HG03575 (cell line): ENCODE measurements around the gene SYDE2.
"Not testable (repeated sequence)": the region's sequence is repeated elsewhere in the genome, so short reads cannot be mapped to it uniquely, and the experiment has no call there.

ENCODE experiments used
- ATAC-seq: cut with Tn5 transposase; IDR thresholded peaks from one replicate; pipeline ENCODE4 v1.9.1; 2021; ENCODE audit not compliant: unreplicated experiment, insufficient number of reproducible peaks, low FRiP score; ENCODE audit errors: extremely low read depth

The SYDE2 gene, protein sequence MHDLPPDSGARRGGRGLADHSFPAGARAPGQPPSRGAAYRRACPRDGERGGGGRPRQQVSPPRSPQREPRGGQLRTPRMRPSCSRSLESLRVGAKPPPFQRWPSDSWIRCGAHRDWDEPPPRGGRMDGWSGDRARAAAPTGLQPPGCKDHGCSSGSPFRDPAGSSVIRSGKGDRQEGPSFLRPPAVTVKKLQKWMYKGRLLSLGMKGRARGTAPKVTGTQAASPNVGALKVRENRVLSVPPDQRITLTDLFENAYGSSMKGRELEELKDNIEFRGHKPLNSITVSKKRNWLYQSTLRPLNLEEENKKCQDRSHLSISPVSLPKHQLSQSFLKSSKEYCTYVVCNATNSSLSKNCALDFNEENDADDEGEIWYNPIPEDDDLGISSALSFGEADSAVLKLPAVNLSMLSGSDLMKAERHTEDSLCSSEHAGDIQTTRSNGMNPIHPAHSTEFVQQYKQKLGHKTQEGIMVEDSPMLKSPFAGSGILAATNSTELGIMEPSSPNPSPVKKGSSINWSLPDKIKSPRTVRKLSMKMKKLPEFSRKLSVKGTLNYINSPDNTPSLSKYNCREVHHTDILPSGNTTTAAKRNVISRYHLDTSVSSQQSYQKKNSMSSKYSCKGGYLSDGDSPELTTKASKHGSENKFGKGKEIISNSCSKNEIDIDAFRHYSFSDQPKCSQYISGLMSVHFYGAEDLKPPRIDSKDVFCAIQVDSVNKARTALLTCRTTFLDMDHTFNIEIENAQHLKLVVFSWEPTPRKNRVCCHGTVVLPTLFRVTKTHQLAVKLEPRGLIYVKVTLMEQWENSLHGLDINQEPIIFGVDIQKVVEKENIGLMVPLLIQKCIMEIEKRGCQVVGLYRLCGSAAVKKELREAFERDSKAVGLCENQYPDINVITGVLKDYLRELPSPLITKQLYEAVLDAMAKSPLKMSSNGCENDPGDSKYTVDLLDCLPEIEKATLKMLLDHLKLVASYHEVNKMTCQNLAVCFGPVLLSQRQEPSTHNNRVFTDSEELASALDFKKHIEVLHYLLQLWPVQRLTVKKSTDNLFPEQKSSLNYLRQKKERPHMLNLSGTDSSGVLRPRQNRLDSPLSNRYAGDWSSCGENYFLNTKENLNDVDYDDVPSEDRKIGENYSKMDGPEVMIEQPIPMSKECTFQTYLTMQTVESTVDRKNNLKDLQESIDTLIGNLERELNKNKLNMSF

DNA sequence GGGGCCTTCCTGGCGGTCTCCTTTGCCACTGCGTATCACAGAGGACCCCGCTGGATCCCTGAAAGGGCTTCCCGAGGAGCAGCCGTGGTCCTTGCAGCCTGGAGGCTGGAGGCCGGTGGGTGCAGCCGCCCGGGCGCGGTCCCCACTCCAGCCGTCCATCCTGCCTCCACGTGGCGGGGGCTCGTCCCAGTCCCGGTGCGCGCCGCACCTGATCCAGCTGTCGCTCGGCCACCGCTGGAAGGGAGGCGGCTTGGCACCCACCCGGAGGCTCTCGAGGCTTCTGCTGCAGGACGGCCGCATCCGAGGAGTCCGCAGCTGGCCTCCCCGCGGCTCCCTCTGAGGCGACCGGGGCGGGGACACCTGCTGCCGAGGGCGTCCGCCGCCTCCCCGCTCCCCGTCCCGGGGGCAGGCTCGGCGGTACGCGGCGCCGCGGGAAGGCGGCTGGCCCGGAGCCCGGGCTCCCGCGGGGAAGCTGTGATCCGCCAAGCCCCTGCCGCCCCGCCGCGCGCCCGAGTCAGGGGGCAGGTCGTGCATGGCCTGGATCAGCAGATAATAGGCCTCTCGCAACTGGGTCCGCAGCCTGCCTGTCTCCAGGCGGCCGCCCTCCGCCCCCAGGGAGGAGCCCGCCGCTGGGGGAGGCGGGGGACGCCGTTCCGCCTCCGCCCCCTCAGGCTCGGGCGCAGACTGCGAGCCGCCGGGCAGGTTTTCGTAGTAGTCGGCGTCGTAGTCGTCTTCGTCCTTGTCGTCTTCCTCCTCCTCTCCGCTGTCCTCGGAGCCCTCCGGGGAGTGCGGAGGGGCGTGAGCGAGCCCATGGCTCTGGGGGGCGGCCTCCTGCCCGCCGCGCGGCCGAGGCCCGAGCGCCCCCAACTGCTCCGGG, at the start of gene SYDE2:
Gene SYDE2 (minus strand): TSS at position 554 of the 877 bp plus-strand sequence. CDS start 20 bp downstream, at position 534.
- peak; percentile 58 for ATAC-seq

DNA sequence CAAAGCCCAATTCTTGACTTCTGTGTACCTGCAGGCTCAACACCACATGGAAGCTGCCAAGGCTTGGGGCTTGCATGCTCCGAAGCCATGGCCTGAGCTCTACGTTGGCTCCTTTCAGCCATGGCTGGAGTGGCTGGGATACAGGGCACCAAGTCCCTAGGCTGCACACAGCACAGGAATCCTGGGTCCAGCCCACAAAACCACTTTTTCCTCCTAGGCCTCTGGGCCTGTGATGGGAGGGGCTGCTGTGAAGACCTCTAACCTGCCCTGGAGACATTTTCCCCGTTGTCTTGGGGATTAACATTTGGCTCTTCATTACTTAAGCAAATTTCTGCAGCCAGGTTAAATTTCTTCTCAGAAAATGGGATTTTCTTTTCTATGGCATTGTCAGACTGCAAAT, 48.2 kb upstream of the SYDE2 start:
- not testable (repeated sequence) for ATAC-seq

GRCh38 chr1:85245891-85246290, 45.1 kb upstream of the SYDE2 start:
- no peak for ATAC-seq

DNA sequence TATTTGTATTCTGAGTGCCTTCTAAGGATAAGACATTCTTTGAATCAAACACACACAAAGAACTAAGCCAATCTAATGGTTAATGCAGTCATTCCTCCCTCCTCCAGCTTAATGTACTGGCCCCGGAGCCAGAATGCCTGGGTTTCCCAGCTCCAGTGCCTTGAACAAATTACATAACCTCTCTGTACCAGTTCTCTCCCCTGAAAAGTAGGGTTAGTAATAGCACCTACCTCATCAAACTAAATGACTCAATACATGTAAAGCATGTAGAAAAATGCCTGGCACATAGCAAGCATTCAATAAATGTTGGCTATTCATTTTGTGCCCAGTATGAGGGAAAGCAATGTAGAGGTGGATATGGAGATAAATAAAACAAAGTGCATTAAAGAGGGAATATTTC, 44.6 kb upstream of the SYDE2 start:
- no peak for ATAC-seq

DNA sequence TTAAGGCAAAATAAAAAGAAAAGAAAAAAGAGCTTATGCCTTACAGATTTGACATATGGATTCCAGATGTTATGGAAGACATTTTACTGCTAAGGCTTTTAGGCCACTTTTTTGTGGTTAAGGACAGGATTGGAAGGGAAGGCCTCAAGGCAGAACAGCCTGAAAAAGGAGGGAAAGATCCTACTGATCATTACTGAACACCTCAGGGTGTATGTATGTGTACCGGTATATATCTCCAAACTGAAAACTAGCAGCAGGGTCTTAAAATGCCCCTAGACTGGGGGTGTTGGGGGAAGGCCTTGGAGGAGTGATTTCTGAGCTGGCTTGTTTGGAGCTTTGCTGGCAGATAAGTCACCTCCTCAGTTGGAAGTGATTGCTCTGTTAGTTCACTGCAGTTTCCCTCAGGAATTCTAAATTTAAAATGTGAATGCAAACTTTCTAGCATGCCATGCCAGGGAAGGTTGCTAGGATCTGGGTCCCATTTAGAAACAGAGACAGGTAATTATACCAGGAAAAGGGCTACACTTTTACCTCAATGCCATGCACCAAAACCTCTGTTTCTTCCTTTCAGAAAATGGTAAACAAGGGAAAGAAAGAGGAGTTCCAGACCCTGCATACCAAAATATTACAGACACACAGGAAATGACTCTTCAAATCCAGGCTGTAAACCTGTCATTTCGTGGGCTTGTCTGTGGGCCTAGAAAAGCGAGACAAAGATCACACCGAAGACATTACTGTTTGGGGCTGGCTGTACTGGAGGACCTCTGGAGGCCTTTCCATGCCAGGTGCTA, 43.6 kb upstream of the SYDE2 start:
- ATAC-seq, result no peak

GRCh38 chr1:85243372-85243771, 42.6 kb upstream of the SYDE2 start:
- no peak for ATAC-seq

DNA sequence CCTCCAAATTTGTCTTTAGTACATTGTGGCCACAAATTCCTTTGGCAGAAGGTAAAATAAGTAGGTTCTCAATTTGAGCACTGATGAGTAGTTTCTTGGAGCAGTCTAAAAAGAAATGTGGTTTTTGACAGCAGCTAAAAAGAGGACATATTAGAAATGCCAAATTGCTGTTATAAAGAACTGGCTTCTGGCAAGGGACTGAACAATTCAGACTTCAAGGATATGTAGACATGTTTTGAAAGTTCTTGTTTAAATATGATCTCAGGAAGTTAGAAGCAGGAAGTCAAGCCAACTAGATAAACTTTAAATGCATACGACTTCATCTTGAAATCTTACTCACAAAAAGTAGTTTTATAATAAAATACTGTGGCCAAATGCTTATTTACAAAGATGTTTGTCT, 39.8 kb upstream of the SYDE2 start:
- ATAC-seq, result no peak

DNA sequence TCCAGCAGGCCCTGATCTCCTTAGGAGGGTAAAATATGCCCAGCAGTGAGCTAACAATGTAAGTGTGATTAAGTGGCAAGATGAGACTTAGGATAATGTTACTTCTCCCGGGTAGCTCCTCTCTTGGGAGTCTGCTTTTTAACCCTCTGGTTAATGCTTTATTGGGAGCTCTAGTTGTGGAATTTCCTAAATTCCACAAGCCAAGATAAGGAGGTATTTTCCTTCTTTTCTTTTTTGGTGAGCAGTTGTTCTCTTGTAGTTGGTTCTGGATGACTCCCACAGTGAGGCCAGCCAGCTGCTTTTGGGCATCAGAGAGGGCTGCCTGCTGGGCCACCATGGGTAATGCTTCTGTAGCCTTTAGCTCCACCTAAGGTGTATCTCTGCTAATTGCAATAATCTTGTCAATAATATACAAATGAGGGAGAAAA, 39.4 kb upstream of the SYDE2 start:
- ATAC-seq, result no peak

- ATAC-seq, result no peak
These were observed 36.8 kb upstream of the SYDE2 start for GRCh38 chr1:85237613-85238012.

DNA sequence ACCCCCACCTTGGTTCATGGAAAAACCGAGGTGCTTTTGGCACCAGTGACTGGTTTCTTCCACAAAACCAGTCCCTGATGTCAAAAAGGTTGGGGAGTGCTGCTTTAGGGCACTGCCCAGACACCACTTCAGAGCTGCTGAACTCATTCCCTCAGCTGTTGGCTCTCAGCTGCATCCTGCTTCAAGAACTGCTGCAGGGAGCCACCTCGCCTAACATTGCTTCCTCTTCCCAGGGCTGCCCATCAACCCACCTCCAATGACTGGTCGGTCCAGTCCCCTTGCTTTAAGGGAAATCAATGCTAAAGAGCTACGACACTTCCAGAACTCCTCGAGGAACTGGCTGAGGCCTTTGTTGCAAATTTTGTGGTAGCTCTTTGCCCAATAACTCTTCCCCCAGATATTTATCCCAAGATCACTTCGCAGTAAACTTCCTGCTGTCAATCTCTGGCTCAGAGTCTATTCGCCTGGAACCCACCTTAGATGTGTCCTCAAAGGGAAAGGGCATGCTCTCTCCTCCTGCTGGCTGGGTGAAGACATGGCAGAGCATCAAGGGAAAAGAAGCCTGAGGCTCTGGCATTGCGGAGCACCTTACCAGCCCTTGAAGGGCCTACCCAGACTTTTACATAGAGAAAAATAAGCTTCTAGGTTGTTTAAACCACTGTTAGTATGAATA, 29.6 kb upstream of the SYDE2 start:
- ATAC-seq, result no peak

- ATAC-seq, result no peak
These were observed 28.8 kb upstream of the SYDE2 start for GRCh38 chr1:85229574-85230097.

- no peak for ATAC-seq
These were observed 28.2 kb upstream of the SYDE2 start for GRCh38 chr1:85228972-85229371.

GRCh38 chr1:85225624-85226380, 25.0 kb upstream of the SYDE2 start:
- ATAC-seq, result no peak

DNA sequence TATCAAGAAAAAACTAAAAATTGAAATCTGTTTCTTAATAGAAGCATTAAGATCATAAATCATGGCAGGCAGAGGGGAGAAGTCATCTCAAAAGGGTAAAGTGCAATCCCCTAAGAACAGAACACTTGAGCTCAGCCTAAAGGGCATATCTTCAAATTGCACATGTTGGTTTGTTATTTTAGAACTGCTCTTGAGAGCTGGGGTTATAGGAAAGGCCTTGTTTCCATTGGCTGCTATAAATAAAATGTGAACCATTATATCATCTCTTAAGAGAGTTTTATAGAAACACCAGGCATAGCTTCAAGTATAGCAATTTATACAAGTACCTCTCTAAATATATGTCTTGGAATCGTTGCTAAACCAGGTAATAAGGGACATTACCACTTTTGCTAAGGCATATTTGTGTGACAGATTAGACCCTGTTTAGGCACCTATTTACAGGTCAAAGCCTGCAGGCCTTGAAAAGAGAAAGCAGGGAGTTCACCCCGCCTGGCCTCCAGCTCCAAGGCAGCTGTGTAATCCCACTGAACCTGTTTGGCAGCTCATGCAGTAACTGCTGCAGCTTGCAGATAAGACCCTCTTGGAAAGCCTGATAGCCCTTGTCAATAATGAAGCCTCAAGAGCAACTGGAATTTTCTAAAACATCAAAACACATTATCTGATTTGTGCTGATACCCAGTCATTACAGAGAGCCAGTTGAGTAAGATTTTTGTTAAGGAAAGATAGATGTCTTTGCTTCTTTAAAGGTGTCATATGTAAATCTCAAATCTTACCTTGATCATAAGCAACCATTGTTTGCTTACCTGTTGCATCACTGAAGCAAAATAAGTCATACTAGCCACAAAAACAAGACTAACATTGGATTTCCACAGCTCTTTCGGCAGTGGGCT, 24.2 kb upstream of the SYDE2 start:
- no peak for ATAC-seq

GRCh38 chr1:85224295-85224694, 23.5 kb upstream of the SYDE2 start:
- no peak for ATAC-seq
